Measurements from ENCODE around the gene HPS6.

GRCh38 chr10:102066399-102067088, 1.4 kb downstream of the HPS6 start:
- TF ChIP-seq POLR2A (IDR thresholded peaks at IDR 0.05) (no peak), CTCF (IDR thresholded peaks at IDR 0.05) (no peak)

Data from adrenal gland (tissue), 5 donors.